ENCODE measurements around the gene FUOM.
"Not testable (repeated sequence)": the region's sequence is repeated elsewhere in the genome, so short reads cannot be mapped to it uniquely, and the experiment has no call there.

DNA sequence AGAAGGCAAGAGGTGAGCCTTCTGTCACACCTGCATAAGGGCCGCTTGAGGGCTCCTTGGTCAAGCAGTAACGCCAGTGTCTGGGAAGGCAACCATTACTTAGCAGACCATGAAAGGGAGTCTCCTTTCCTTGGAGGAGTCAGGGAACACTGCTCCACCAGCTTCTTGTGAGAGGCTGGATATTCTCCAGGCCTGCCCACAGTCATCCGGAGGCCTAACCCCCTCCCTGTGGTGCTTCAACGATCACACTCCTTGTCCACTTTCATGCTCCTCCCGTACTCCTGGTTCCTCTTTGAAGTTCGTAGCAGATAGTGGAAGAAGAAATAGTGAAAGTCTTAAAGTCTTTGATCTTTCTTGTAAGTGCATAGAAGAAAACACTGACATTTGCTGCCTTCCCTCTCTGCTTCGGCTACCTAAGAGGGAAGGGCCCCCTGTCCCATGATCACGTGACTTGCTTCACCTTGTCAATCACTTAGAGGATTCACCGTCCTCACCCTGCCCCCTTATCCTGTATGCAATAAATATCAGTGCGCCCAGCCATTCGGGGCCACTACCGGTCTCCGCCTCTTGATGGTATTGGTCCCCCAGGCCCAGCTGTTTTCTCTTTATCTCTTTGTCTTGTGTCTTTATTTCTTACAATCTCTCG is 35.6 kb downstream of the FUOM start:
- TF ChIP-seq ZFX (CRISPR knock-in tag; IDR thresholded peaks at IDR 0.05); KAT8 (IDR thresholded peaks at IDR 0.05; ENCODE audit: low read depth); TAF15 (IDR thresholded peaks at IDR 0.05; ENCODE audit: low read depth, low read length); FIP1L1 (IDR thresholded peaks at IDR 0.05; ENCODE audit: low read depth, low read length, poor library complexity, severe bottlenecking); SIN3B (IDR thresholded peaks at IDR 0.05; ENCODE audit: low read depth); ZBTB17 (CRISPR knock-in tag; IDR thresholded peaks at IDR 0.05); ELF1 (tag; IDR thresholded peaks at IDR 0.05); ARHGAP35 (IDR thresholded peaks at IDR 0.05; ENCODE audit: partially characterized antibody): not testable (repeated sequence)
- TF ChIP-seq, protein P1, sequence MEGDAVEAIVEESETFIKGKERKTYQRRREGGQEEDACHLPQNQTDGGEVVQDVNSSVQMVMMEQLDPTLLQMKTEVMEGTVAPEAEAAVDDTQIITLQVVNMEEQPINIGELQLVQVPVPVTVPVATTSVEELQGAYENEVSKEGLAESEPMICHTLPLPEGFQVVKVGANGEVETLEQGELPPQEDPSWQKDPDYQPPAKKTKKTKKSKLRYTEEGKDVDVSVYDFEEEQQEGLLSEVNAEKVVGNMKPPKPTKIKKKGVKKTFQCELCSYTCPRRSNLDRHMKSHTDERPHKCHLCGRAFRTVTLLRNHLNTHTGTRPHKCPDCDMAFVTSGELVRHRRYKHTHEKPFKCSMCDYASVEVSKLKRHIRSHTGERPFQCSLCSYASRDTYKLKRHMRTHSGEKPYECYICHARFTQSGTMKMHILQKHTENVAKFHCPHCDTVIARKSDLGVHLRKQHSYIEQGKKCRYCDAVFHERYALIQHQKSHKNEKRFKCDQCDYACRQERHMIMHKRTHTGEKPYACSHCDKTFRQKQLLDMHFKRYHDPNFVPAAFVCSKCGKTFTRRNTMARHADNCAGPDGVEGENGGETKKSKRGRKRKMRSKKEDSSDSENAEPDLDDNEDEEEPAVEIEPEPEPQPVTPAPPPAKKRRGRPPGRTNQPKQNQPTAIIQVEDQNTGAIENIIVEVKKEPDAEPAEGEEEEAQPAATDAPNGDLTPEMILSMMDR (IDR thresholded peaks at IDR 0.05 in 2 of 3, conservative IDR thresholded peaks at IDR 0.05 in 1 of 3; ENCODE audit: insufficient read depth in 2 of 3, low read depth in 1 of 3, low read length in 3 of 3): not testable (repeated sequence)
- TF ChIP-seq, protein P2, sequence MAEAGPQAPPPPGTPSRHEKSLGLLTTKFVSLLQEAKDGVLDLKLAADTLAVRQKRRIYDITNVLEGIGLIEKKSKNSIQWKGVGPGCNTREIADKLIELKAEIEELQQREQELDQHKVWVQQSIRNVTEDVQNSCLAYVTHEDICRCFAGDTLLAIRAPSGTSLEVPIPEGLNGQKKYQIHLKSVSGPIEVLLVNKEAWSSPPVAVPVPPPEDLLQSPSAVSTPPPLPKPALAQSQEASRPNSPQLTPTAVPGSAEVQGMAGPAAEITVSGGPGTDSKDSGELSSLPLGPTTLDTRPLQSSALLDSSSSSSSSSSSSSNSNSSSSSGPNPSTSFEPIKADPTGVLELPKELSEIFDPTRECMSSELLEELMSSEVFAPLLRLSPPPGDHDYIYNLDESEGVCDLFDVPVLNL (CRISPR knock-in tag; IDR thresholded peaks at IDR 0.05; ENCODE audit: low read depth): not testable (repeated sequence)
- TF ChIP-seq, protein P3, sequence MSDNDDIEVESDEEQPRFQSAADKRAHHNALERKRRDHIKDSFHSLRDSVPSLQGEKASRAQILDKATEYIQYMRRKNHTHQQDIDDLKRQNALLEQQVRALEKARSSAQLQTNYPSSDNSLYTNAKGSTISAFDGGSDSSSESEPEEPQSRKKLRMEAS (CRISPR knock-in tag; IDR thresholded peaks at IDR 0.05): not testable (repeated sequence)

Data from K562 (cell line).